Left ventricle myocardium superior (tissue), 1 donor: Measurements from ENCODE around the gene SERPINB1. TPM values are rescaled to one million over a fixed set of nuclear protein-coding genes. Genes with fewer than 3 reads are reported as not detected.
"Not testable (repeated sequence)": the region's sequence is repeated elsewhere in the genome, so short reads cannot be mapped to it uniquely, and the experiment has no call there.

ENCODE experiments used
- ATAC-seq: fragments of 200-7000 bp; cut with Tn5 transposase; one replicate; pipeline ENCODE4 v1.9.1; 2020; ENCODE audit warnings: mild to moderate bottlenecking, moderate library complexity
- DNase-seq: peaks from one replicate; pipeline ENCODE4 v3.0.0-alpha.2; 2020
- intact Hi-C: fragments of 100-400 bp; cut with micrococcal nuclease; formaldehyde crosslinking; loops from one replicate; pipeline ENCODE4 v1.11.0; 2022
- total RNA-seq: library from RNA; stranded (reverse); fragmentation: NEBNext Ultra II Directional; extraction: Animal tissue kit (Norgen Biotek cat#: 25700); gene quantifications from one replicate; pipeline ENCODE4 v1.2.1, GENCODE V29; 2021
- donor health status: DM: no; HTN: yes; CAD: no; lungs with severe emphysema.

Gene SERPINB1
- total RNA-seq, 1 donor from 2014 or later, result 25.4 TPM

- no peak for ATAC-seq
- DNase-seq, result no peak
- intact Hi-C loops, result no loop called here
Observed at GRCh38 chr6:2870046-2870636, 28.5 kb upstream of the SERPINB1 start.

GRCh38 chr6:2868637-2869036 lies 27.0 kb upstream of the SERPINB1 start:
- intact Hi-C loops, result no loop called here
- DNase-seq (no peak), ATAC-seq (no peak)

GRCh38 chr6:2866171-2866846 lies 24.6 kb upstream of the SERPINB1 start:
- no peak for ATAC-seq
- intact Hi-C loops, result no loop called here

GRCh38 chr6:2865694-2866151 lies 24.1 kb upstream of the SERPINB1 start:
- intact Hi-C loops, result no loop called here
- DNase-seq (no peak), ATAC-seq (peak; percentile 42)

More at GRCh38 chr6:2866171-2866846, 24.6 kb upstream of the SERPINB1 start:
- no peak for DNase-seq

- no peak for ATAC-seq
- DNase-seq, result no peak
- intact Hi-C loops, result no loop called here
Observed at GRCh38 chr6:2865270-2865669, 23.6 kb upstream of the SERPINB1 start.

- DNase-seq (no peak), ATAC-seq (no peak)
- intact Hi-C loops, result no loop called here
Observed at GRCh38 chr6:2863901-2864300, 22.2 kb upstream of the SERPINB1 start.

GRCh38 chr6:2862712-2863181 lies 21.1 kb upstream of the SERPINB1 start:
- DNase-seq (no peak), ATAC-seq (no peak)
- intact Hi-C loops, result no loop called here

GRCh38 chr6:2861822-2862164 lies 20.1 kb upstream of the SERPINB1 start:
- intact Hi-C loops, result no loop called here

GRCh38 chr6:2861060-2861821 lies 19.6 kb upstream of the SERPINB1 start:
- no peak for ATAC-seq
- intact Hi-C loops, result no loop called here
- DNase-seq, result no peak

More at GRCh38 chr6:2861822-2862164, 20.1 kb upstream of the SERPINB1 start:
- no peak for ATAC-seq
- DNase-seq, result no peak

GRCh38 chr6:2860706-2861059 lies 19.0 kb upstream of the SERPINB1 start:
- DNase-seq, intact Hi-C loops, ATAC-seq: not testable (repeated sequence)

- intact Hi-C loops, result loop anchor here (10.0 kb wide), 1 partner anchor 45 kb away; the partner anchor contains the start of gene SERPINB9
- ATAC-seq, DNase-seq: not testable (repeated sequence)
Observed at GRCh38 chr6:2859798-2860705, 18.4 kb upstream of the SERPINB1 start.

GRCh38 chr6:2859185-2859700 lies 17.6 kb upstream of the SERPINB1 start:
- ATAC-seq, result no peak
- intact Hi-C loops, result loop anchor here (10.0 kb wide), 1 partner anchor 46 kb away; the partner anchor contains the start of gene SERPINB9

GRCh38 chr6:2857580-2858337 lies 16.1 kb upstream of the SERPINB1 start:
- intact Hi-C loops, result loop anchor here (10.0 kb wide), 1 partner anchor 47 kb away; the partner anchor contains the start of gene SERPINB9
- ATAC-seq (peak; percentile 35), DNase-seq (peak; percentile 69)

More at GRCh38 chr6:2859185-2859700, 17.6 kb upstream of the SERPINB1 start:
- DNase-seq, result no peak

- intact Hi-C loops, result loop anchor here (10.0 kb wide), 1 partner anchor 48 kb away; the partner anchor contains the start of gene SERPINB9
- ATAC-seq, result no peak
- DNase-seq, result no peak
Observed at GRCh38 chr6:2857185-2857579, 15.5 kb upstream of the SERPINB1 start.

- DNase-seq (no peak), ATAC-seq (peak; percentile 13)
- intact Hi-C loops, result loop anchor here (10.0 kb wide), 1 partner anchor 50 kb away; the partner anchor contains the start of gene SERPINB9
Observed at GRCh38 chr6:2855061-2855519, 13.4 kb upstream of the SERPINB1 start.

GRCh38 chr6:2854396-2854982 lies 12.8 kb upstream of the SERPINB1 start:
- intact Hi-C loops, result loop anchor here (10.0 kb wide), 1 partner anchor 50 kb away; the partner anchor contains the start of gene SERPINB9
- DNase-seq, result no peak
- peak; percentile 64 for ATAC-seq

- ATAC-seq, result peak; percentile 35
- DNase-seq, result no peak
- intact Hi-C loops, result loop anchor here (10.0 kb wide), 1 partner anchor 51 kb away; the partner anchor contains the start of gene SERPINB9
Observed at GRCh38 chr6:2853769-2854395, 12.2 kb upstream of the SERPINB1 start.
